SK-N-SH treated with all-trans-retinoic acid at 6 μM for 48 hours (cell line): ENCODE measurements around the gene ARHGEF33.

Experiments
- ATAC-seq: fragments of 200-7000 bp; cut with Tn5 transposase; 3 replicates; pipeline ENCODE4 v1.9.1; 2020; ENCODE audit warnings: mild to moderate bottlenecking, moderate library complexity
- ARNTL ChIP-seq: fragments of 450-650 bp; formaldehyde crosslinking; IDR thresholded peaks from 2 replicates; pipeline ENCODE4 v1.5.0; 2020; ENCODE audit warnings: low read depth, mild to moderate bottlenecking, moderate library complexity, borderline replicate concordance
- BACH2 ChIP-seq: fragments of 250-450 bp; sonication (Bioruptor Pico); IDR thresholded peaks from 2 replicates; pipeline ENCODE4 v1.9.0; 2021; ENCODE audit warnings: mild to moderate bottlenecking, borderline replicate concordance
- CSDC2 ChIP-seq: fragments of 250-450 bp; sonication (Bioruptor Pico); IDR thresholded peaks from 2 replicates; pipeline ENCODE4 v1.5.0; 2020; ENCODE audit warnings: mild to moderate bottlenecking, moderate library complexity
- ESRRG ChIP-seq: fragments of 250-450 bp; sonication (Bioruptor Pico); IDR thresholded peaks from 2 replicates; pipeline ENCODE4 v1.6.1; 2021; ENCODE audit warnings: mild to moderate bottlenecking
- ISL1 ChIP-seq: fragments of 250-450 bp; sonication (Bioruptor Pico); IDR thresholded peaks from 2 replicates; pipeline ENCODE4 v2.1.2; 2022; ENCODE audit warnings: mild to moderate bottlenecking, moderate library complexity
- OSR1 ChIP-seq: fragments of 250-450 bp; sonication (Bioruptor Pico); IDR thresholded peaks from 2 replicates; pipeline ENCODE4 v1.8.0; 2022; ENCODE audit warnings: moderate library complexity, mild to moderate bottlenecking, inconsistent platforms
- PPARA ChIP-seq: fragments of 250-450 bp; sonication (Bioruptor Pico); IDR thresholded peaks from 2 replicates; pipeline ENCODE4 v1.5.0; 2020; ENCODE audit warnings: mild to moderate bottlenecking, borderline replicate concordance
- SNAI2 ChIP-seq: fragments of 250-450 bp; sonication (Bioruptor Pico); IDR thresholded peaks from 2 replicates; pipeline ENCODE4 v1.5.0; 2020; ENCODE audit warnings: mild to moderate bottlenecking, moderate library complexity
- TCF4 ChIP-seq: fragments of 250-450 bp; sonication (Bioruptor Pico); IDR thresholded peaks from 2 replicates; pipeline ENCODE4 v1.8.0; 2021; ENCODE audit warnings: mild to moderate bottlenecking, moderate library complexity, borderline replicate concordance
- TOX ChIP-seq: fragments of 250-450 bp; sonication (Bioruptor Pico); IDR thresholded peaks from 2 replicates; pipeline ENCODE4 v1.8.0; 2021; ENCODE audit warnings: mild to moderate bottlenecking, moderate library complexity, borderline replicate concordance
- ZC3H10 ChIP-seq: fragments of 250-450 bp; sonication (Bioruptor Pico); IDR thresholded peaks from 2 replicates; pipeline ENCODE4 v1.5.1; 2021; ENCODE audit warnings: mild to moderate bottlenecking, moderate library complexity
- ZFP30 ChIP-seq: fragments of 450-650 bp; formaldehyde crosslinking; IDR thresholded peaks from 2 replicates; pipeline ENCODE4 v1.5.0; 2022; ENCODE audit warnings: mild to moderate bottlenecking, moderate library complexity
- ZNF565 ChIP-seq: fragments of 450-650 bp; formaldehyde crosslinking; conservative IDR thresholded peaks from 2 replicates; pipeline ENCODE4 v1.5.0; 2020; ENCODE audit warnings: low read depth, mild to moderate bottlenecking, moderate library complexity
- ZNF70 ChIP-seq: fragments of 450-650 bp; formaldehyde crosslinking; IDR thresholded peaks from 2 replicates; pipeline ENCODE4 v1.5.0; 2020; ENCODE audit warnings: mild to moderate bottlenecking, moderate library complexity
- ZNF8 ChIP-seq: fragments of 450-650 bp; formaldehyde crosslinking; IDR thresholded peaks from 2 replicates; pipeline ENCODE4 v1.5.0; 2020; ENCODE audit warnings: mild to moderate bottlenecking, moderate library complexity
- TF ChIP-seq, protein P1 (sequence below): fragments of 250-450 bp; sonication (Bioruptor Pico); IDR thresholded peaks from 2 replicates; pipeline ENCODE4 v1.5.0; 2020; ENCODE audit warnings: mild to moderate bottlenecking, moderate library complexity
- TF ChIP-seq, protein P2 (sequence below): fragments of 250-450 bp; sonication (Bioruptor Pico); IDR thresholded peaks from 2 replicates; pipeline ENCODE4 v1.5.1; 2021; ENCODE audit warnings: mild to moderate bottlenecking, moderate library complexity
- TF ChIP-seq, protein P3 (sequence below): fragments of 250-450 bp; sonication (Bioruptor Pico); IDR thresholded peaks from 2 replicates; pipeline ENCODE4 v1.5.1; 2020; ENCODE audit warnings: low read depth, mild to moderate bottlenecking, moderate library complexity
- TF ChIP-seq, protein P4 (sequence below): fragments of 250-450 bp; sonication (Bioruptor Pico); IDR thresholded peaks from 2 replicates; pipeline ENCODE4 v1.8.0; 2021; ENCODE audit warnings: low read depth, mild to moderate bottlenecking, moderate library complexity, borderline replicate concordance

ARHGEF33 gene

DNA sequence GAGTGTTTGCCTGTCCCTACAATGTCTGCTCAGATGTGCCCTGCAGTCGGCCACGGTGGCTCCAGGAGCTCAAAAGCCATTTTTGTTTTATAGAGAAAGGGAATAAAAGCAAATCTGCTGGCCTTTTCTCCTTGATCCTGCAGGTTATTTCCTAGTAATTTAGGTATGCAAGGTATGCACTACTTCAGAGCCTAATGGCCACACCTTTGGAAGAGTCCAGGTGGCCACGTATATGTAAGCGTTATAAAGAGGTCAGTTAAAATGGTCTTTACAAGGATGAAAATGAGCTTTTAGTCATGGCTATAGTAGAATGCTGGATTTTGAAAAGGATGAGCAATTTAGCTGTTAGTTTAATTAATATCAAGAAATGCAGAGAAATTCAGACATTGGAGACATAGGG is 81.7 kb downstream of the ARHGEF33 start:
- no peak for TF ChIP-seq ESRRG (CRISPR knock-in tag)
- ATAC-seq, result no peak

DNA sequence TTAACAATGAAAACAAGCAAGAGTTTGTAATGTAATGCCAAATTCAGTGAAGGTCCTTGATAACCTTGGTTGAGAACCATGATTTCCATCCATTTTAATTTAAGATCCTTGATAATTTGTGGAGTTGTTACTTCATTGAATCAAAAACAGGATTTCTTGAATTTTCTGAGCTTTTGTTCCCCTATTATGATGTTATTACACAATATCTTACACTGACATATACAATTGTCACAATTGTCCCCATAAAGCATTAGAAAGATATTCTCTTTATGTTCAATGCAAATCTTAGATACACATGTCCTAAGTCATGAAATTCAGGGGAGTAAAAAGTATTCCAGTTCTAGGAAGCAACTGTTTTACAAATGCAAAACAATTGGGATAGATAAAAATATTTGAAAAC is 83.6 kb downstream of the ARHGEF33 start:
- TF ChIP-seq ARNTL (CRISPR knock-in tag) (no peak), TOX (CRISPR knock-in tag) (no peak), ZNF565 (CRISPR knock-in tag) (no peak), SNAI2 (CRISPR knock-in tag) (no peak), ZC3H10 (CRISPR knock-in tag) (no peak), BACH2 (CRISPR knock-in tag) (no peak), ZNF8 (CRISPR knock-in tag) (no peak), PPARA (no peak), CSDC2 (CRISPR knock-in tag) (no peak), TCF4 (CRISPR knock-in tag) (no peak), ZFP30 (no peak), ISL1 (CRISPR knock-in tag) (no peak), ZNF70 (no peak)
- TF ChIP-seq, protein P1, sequence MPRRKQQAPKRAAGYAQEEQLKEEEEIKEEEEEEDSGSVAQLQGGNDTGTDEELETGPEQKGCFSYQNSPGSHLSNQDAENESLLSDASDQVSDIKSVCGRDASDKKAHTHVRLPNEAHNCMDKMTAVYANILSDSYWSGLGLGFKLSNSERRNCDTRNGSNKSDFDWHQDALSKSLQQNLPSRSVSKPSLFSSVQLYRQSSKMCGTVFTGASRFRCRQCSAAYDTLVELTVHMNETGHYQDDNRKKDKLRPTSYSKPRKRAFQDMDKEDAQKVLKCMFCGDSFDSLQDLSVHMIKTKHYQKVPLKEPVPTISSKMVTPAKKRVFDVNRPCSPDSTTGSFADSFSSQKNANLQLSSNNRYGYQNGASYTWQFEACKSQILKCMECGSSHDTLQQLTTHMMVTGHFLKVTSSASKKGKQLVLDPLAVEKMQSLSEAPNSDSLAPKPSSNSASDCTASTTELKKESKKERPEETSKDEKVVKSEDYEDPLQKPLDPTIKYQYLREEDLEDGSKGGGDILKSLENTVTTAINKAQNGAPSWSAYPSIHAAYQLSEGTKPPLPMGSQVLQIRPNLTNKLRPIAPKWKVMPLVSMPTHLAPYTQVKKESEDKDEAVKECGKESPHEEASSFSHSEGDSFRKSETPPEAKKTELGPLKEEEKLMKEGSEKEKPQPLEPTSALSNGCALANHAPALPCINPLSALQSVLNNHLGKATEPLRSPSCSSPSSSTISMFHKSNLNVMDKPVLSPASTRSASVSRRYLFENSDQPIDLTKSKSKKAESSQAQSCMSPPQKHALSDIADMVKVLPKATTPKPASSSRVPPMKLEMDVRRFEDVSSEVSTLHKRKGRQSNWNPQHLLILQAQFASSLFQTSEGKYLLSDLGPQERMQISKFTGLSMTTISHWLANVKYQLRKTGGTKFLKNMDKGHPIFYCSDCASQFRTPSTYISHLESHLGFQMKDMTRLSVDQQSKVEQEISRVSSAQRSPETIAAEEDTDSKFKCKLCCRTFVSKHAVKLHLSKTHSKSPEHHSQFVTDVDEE (CRISPR knock-in tag), result no peak
- TF ChIP-seq, protein P2, sequence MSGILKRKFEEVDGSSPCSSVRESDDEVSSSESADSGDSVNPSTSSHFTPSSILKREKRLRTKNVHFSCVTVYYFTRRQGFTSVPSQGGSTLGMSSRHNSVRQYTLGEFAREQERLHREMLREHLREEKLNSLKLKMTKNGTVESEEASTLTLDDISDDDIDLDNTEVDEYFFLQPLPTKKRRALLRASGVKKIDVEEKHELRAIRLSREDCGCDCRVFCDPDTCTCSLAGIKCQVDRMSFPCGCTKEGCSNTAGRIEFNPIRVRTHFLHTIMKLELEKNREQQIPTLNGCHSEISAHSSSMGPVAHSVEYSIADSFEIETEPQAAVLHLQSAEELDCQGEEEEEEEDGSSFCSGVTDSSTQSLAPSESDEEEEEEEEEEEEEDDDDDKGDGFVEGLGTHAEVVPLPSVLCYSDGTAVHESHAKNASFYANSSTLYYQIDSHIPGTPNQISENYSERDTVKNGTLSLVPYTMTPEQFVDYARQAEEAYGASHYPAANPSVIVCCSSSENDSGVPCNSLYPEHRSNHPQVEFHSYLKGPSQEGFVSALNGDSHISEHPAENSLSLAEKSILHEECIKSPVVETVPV (CRISPR knock-in tag), result no peak
- ATAC-seq, result no peak

DNA sequence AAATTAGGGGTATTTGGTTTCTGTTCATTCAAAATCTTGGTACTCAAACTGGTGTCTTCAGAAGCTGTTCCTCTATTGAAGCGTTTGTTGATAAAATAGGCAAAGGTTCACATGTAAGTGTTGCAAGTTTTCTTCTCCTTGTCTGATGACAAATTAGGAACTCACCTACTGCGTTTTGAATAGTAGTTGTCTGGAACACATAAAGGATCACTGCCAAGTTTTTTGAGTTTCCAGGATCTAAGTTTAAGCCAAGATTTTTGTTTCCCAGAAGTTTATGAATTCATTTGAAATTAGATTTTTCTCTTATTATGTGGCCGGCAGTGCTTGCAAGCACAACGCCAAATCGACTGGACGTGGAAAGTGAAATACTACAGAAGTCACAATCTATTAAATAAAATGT is 85.4 kb downstream of the ARHGEF33 start:
- no peak for ATAC-seq
- TF ChIP-seq ISL1 (CRISPR knock-in tag) (peak; percentile 54; the same call in 1 of the 2 replicates), OSR1 (no peak), TCF4 (CRISPR knock-in tag) (no peak), ZNF8 (CRISPR knock-in tag) (no peak), ARNTL (CRISPR knock-in tag) (no peak)
- TF ChIP-seq, protein P2 (CRISPR knock-in tag), result no peak
- TF ChIP-seq, protein P1 (CRISPR knock-in tag), result no peak
- TF ChIP-seq, protein P3, sequence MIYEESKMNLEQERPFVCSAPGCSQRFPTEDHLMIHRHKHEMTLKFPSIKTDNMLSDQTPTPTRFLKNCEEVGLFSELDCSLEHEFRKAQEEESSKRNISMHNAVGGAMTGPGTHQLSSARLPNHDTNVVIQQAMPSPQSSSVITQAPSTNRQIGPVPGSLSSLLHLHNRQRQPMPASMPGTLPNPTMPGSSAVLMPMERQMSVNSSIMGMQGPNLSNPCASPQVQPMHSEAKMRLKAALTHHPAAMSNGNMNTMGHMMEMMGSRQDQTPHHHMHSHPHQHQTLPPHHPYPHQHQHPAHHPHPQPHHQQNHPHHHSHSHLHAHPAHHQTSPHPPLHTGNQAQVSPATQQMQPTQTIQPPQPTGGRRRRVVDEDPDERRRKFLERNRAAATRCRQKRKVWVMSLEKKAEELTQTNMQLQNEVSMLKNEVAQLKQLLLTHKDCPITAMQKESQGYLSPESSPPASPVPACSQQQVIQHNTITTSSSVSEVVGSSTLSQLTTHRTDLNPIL (CRISPR knock-in tag), result no peak

DNA sequence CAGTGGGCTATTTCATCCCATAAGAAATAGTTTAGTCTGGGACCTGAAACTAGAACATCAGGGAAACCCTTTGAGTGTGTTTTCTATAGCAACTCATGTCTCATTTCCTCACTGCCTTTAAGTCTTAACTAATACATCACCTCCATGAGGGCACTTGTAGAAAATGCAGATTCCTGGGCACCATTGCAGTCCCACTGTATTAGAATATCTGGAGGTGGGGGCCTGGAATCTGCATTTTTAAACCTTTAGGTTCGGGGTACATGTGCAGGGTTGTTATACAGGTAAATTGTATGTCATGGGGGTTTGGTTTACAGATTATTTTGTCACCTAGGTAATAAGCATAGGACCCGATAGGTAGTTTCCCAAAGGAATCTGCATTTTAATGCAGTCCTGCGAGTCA is 87.4 kb downstream of the ARHGEF33 start:
- TF ChIP-seq, protein P4, sequence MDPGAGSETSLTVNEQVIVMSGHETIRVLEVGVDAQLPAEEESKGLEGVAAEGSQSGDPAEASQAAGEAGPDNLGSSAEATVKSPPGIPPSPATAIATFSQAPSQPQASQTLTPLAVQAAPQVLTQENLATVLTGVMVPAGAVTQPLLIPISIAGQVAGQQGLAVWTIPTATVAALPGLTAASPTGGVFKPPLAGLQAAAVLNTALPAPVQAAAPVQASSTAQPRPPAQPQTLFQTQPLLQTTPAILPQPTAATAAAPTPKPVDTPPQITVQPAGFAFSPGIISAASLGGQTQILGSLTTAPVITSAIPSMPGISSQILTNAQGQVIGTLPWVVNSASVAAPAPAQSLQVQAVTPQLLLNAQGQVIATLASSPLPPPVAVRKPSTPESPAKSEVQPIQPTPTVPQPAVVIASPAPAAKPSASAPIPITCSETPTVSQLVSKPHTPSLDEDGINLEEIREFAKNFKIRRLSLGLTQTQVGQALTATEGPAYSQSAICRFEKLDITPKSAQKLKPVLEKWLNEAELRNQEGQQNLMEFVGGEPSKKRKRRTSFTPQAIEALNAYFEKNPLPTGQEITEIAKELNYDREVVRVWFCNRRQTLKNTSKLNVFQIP (CRISPR knock-in tag), result no peak
- no peak for TF ChIP-seq ZNF565 (CRISPR knock-in tag)
- TF ChIP-seq ZNF8 (CRISPR knock-in tag), result no peak
- TF ChIP-seq, protein P2 (CRISPR knock-in tag), result no peak
- TF ChIP-seq SNAI2 (CRISPR knock-in tag), result no peak
- no peak for ATAC-seq
